GM15510 (cell line): Measurements from ENCODE around the gene F11R.
A peak's percentile ranks its signal among the peaks of the same experiment; 100 is the strongest.

Experiments
- POLR2A ChIP-seq: IDR thresholded peaks from 3 replicates; pipeline ENCODE4 v1.6.1; 2011; ENCODE audit warnings: borderline replicate concordance; ENCODE audit not compliant: insufficient read length; ENCODE audit errors: extremely low read depth

The F11R gene

DNA sequence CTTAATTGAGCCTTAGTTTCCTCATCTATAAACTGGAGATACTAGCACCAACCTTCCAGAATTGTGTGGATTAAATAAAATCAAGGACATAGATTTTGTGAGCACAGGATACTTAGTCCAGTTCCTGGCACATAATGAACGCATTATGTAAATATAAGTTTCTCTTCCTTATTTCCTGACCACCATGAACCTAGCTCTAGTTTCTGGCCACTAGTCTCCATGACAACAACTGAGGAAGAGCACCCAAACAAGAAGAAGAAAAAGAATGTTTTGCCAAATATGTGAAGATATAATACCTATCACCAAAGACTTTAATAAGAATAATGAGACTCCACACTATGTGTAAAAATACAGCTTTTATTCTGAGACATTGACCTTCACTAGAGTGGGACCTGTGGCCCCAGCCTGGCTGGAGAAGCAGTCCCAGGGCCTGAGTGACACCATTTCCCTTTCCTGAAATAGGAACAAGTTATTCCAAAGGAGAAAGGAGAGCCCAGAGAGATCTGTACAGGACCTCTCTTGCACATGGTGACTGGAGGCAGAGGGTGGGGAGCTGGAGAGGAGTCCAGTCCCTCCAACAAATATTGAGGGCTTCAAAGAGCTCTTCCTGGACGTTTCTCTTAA lies 25.8 kb upstream of the F11R start:
- no peak for TF ChIP-seq POLR2A

GRCh38 chr1:161045736-161046604 lies 25.0 kb upstream of the F11R start, which contains the start of gene USF1:
USF1 (minus strand) TSS chr1:161045977; CDS start chr1:161043275, 2,702 bp downstream.
- peak; percentile 69 for TF ChIP-seq POLR2A

- peak; percentile 42 for TF ChIP-seq POLR2A
Observed at GRCh38 chr1:161044908-161045735, 24.2 kb upstream of the F11R start.

- TF ChIP-seq POLR2A, result no peak
Observed at GRCh38 chr1:161044535-161044907, 23.6 kb upstream of the F11R start.

- no peak for TF ChIP-seq POLR2A
Observed at GRCh38 chr1:161039546-161039945, 18.6 kb upstream of the F11R start.

- TF ChIP-seq POLR2A, result no peak
Observed at GRCh38 chr1:161039154-161039545, 18.2 kb upstream of the F11R start.

DNA sequence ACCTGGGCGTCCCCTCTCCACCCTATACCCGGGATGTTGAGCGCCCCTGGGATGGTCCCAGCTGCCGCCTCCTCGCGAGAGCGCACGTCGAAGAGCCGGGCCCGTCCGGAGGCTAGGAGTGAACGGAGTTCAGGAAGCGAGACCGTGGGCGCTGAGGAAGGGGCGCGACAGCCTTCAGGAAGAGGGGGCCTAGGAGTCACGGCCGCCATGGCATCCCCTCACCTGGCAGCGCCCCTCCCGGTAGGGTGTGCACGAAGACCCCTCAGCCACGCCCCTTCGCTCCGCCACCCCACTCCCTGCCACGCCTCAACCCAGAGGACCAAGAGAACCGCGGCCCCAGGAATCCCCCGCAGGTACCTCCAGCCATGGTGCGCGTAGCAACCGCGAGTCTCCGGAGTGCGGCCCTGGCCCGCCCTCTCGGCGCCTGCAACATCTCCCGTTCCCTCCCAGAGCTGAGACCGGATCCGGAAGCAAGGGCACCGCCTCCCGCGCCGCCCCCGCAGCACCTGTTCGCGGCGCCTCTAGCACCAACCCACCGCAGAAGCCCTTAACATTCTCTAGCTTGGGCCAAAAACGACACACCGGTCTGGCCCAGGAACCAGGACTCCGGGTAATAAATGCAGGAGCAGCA lies 17.7 kb upstream of the F11R start, which contains the start of gene TSTD1:
Gene TSTD1 (minus strand): TSS at position 442 of the 631 bp plus-strand sequence. CDS start 75 bp downstream, at position 367.
- peak; percentile 78 for TF ChIP-seq POLR2A

- no peak for TF ChIP-seq POLR2A
Observed at GRCh38 chr1:161037661-161038522, 16.9 kb upstream of the F11R start.

- TF ChIP-seq POLR2A, result no peak
Observed at GRCh38 chr1:161033751-161034150, 12.8 kb upstream of the F11R start.

GRCh38 chr1:161032409-161032808 lies 11.5 kb upstream of the F11R start:
- TF ChIP-seq POLR2A, result no peak

DNA sequence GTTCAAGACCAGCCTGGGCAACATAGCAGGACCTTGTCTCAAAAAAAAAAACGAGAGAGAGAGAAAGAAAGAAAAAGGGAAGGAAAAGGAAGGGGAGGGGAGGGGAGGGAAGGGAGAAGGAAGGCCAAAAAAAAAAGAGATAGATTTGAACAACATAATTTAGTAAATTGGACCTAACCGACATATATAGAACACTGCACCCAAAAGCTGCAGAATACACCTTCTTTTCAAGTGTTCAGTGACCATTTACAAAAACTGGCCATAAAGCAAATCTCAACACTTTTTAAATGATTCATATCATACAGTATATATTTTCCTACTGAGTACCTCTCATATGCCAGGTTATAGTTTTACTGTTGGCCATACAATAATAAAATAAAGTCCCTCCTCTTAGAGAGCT lies 10.9 kb upstream of the F11R start:
- TF ChIP-seq POLR2A, result no peak

DNA sequence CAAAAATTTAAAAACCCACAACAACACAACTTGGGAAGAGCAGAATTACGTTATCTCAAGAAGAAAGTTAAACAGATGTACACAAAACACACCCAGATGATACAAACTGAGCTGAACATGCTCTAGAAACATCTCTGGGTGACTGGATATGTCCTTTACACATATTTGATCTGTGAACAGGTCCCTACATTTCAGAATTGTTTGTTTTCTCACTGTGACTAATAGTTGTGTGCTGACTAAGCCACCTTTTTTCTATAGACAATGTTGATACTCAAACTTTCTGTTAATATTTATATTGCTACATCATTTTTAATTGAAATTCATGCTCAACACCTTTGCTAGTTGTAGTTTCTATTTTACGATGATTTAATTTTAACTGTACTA lies 1.0 kb upstream of the F11R start:
- TF ChIP-seq POLR2A, result no peak

- peak; percentile 57 for TF ChIP-seq POLR2A
Observed at GRCh38 chr1:161021165-161021969, 415 bp upstream of the F11R start.
